Stimulated activated naive B cell treated with anti-CD40 and anti-IgM and Interleukin-4, amounts not matched to agents 10 μg/mL and 1 μg/mL and 100 μg/mL, for 72 hours (primary cell): ENCODE data around the gene DDR2.
A peak's percentile ranks its signal among the peaks of the same experiment; 100 is the strongest.

Source experiments
- ATAC-seq, 2 donors: fragments of 150-1000 bp; cut with Tn5 transposase; replicated peaks; 2 replicates each; pipeline ENCODE4 v1.10.0; 2021; ENCODE audit warnings: moderate library complexity in 1 of 2
- DNase-seq: peaks from one replicate; pipeline ENCODE4 v3.0.0; 2021
- H3K27ac Mint-ChIP-seq: one replicate; pipeline ENCODE4 v1.8.0; 2022; ENCODE audit warnings: mild to moderate bottlenecking, mixed read lengths
- H3K27me3 Mint-ChIP-seq, 2 donors: one replicate each; pipeline ENCODE4 v1.8.0; 2022; ENCODE audit warnings: mixed read lengths in 2 of 2
- H3K36me3 Mint-ChIP-seq, 2 donors: one replicate each; pipeline ENCODE4 v1.8.0; 2022; ENCODE audit warnings: mixed read lengths in 2 of 2, mild to moderate bottlenecking in 1 of 2
- H3K4me1 Mint-ChIP-seq, 2 donors: one replicate each; pipeline ENCODE4 v1.8.0; 2022; ENCODE audit warnings: mixed read lengths in 2 of 2, mild to moderate bottlenecking in 1 of 2
- H3K4me3 Mint-ChIP-seq, 2 donors: one replicate each; pipeline ENCODE4 v1.8.0; 2022; ENCODE audit warnings: mild to moderate bottlenecking in 2 of 2, mixed read lengths in 2 of 2, moderate library complexity in 1 of 2
- H3K9me3 Mint-ChIP-seq, 2 donors: one replicate each; pipeline ENCODE4 v1.8.0; 2022; ENCODE audit warnings: mixed read lengths in 2 of 2, mild to moderate bottlenecking in 1 of 2

Gene DDR2

GRCh38 chr1:162617513-162617912 lies 14.8 kb upstream of the DDR2 start:
- ATAC-seq, result no peak
- peaks cover 7 to 12% of the 10 kb centered on the region in 2 donors for H3K9me3 Mint-ChIP-seq

GRCh38 chr1:162619076-162619475 lies 13.2 kb upstream of the DDR2 start:
- H3K27ac Mint-ChIP-seq, result no peak overlapping the region
- no peaks in the 10 kb centered on the region for H3K4me1 Mint-ChIP-seq
- H3K4me3 Mint-ChIP-seq, result no peak overlapping the region
- DNase-seq (no peak), ATAC-seq (no peak)
- peaks cover 15 to 16% of the 10 kb centered on the region in 2 donors for H3K27me3 Mint-ChIP-seq
- peaks cover 7 to 12% of the 10 kb centered on the region in 2 donors for H3K9me3 Mint-ChIP-seq
- H3K36me3 Mint-ChIP-seq, result peaks cover 11 to 19% of the 10 kb centered on the region in 2 donors

More at GRCh38 chr1:162617513-162617912, 14.8 kb upstream of the DDR2 start:
- H3K36me3 Mint-ChIP-seq, result peaks cover 11 to 16% of the 10 kb centered on the region in 2 donors
- peaks cover 0 to 7% of the 10 kb centered on the region in 2 donors for H3K4me1 Mint-ChIP-seq
- no peak for DNase-seq
- H3K27me3 Mint-ChIP-seq, result peaks cover 3 to 4% of the 10 kb centered on the region in 2 donors
- H3K4me3 Mint-ChIP-seq, result no peak overlapping the region
- no peak overlapping the region for H3K27ac Mint-ChIP-seq

- H3K4me3 Mint-ChIP-seq, result no peak overlapping the region
- peaks cover 28 to 29% of the 10 kb centered on the region in 2 donors for H3K27me3 Mint-ChIP-seq
- ATAC-seq, result no peak
- no peak for DNase-seq
- peaks cover 14 to 19% of the 10 kb centered on the region in 2 donors for H3K36me3 Mint-ChIP-seq
- H3K4me1 Mint-ChIP-seq, result peaks cover 0 to 1% of the 10 kb centered on the region in 2 donors
- no peak overlapping the region for H3K27ac Mint-ChIP-seq
- peaks cover 4 to 10% of the 10 kb centered on the region in 2 donors for H3K9me3 Mint-ChIP-seq
These were observed 11.0 kb upstream of the DDR2 start for GRCh38 chr1:162621256-162621655.

- no peak overlapping the region for H3K27ac Mint-ChIP-seq
- H3K4me3 Mint-ChIP-seq, result no peak overlapping the region
- ATAC-seq, result no peak
- H3K4me1 Mint-ChIP-seq, result peaks cover 0 to 4% of the 10 kb centered on the region in 2 donors
- H3K9me3 Mint-ChIP-seq, result no peaks in the 10 kb centered on the region
- H3K27me3 Mint-ChIP-seq, result peaks cover 35 to 45% of the 10 kb centered on the region in 2 donors
- H3K36me3 Mint-ChIP-seq, result peaks cover 3% of the 10 kb centered on the region in 2 donors
- no peak for DNase-seq
These were observed 6.6 kb upstream of the DDR2 start for GRCh38 chr1:162625679-162626078.

GRCh38 chr1:162626094-162626493 lies 6.2 kb upstream of the DDR2 start:
- ATAC-seq, result no peak
- no peak for DNase-seq
- Mint-ChIP-seq H3K27me3 (peaks cover 39 to 45% of the 10 kb centered on the region in 2 donors), H3K27ac (no peak overlapping the region), H3K4me3 (no peak overlapping the region), H3K9me3 (no peaks in the 10 kb centered on the region), H3K36me3 (peaks cover 3% of the 10 kb centered on the region in 2 donors), H3K4me1 (peaks cover 0 to 6% of the 10 kb centered on the region in 2 donors)

- H3K4me3 Mint-ChIP-seq, result no peak overlapping the region
- no peaks in the 10 kb centered on the region for H3K9me3 Mint-ChIP-seq
- peaks cover 45 to 51% of the 10 kb centered on the region in 2 donors for H3K27me3 Mint-ChIP-seq
These were observed 5.5 kb upstream of the DDR2 start for GRCh38 chr1:162626761-162627160.

GRCh38 chr1:162627662-162628296 lies 4.5 kb upstream of the DDR2 start:
- Mint-ChIP-seq H3K4me1 (peaks cover 0 to 6% of the 10 kb centered on the region in 2 donors), H3K36me3 (peaks cover 2 to 3% of the 10 kb centered on the region in 2 donors), H3K27ac (no peak overlapping the region), H3K4me3 (no peak overlapping the region), H3K9me3 (no peaks in the 10 kb centered on the region), H3K27me3 (peaks cover 44 to 47% of the 10 kb centered on the region in 2 donors)
- DNase-seq (no peak), ATAC-seq (peak; percentile 42 to 48)

More at GRCh38 chr1:162626761-162627160, 5.5 kb upstream of the DDR2 start:
- H3K4me1 Mint-ChIP-seq, result peaks cover 0 to 6% of the 10 kb centered on the region in 2 donors
- ATAC-seq (no peak), DNase-seq (no peak)
- H3K36me3 Mint-ChIP-seq, result peaks cover 3% of the 10 kb centered on the region in 2 donors
- no peak overlapping the region for H3K27ac Mint-ChIP-seq

GRCh38 chr1:162629077-162629627 lies 3.1 kb upstream of the DDR2 start:
- H3K4me1 Mint-ChIP-seq, result peaks cover 0 to 6% of the 10 kb centered on the region in 2 donors
- no peak overlapping the region for H3K4me3 Mint-ChIP-seq
- H3K27ac Mint-ChIP-seq, result no peak overlapping the region
- DNase-seq (no peak), ATAC-seq (no peak)
- no peaks in the 10 kb centered on the region for H3K9me3 Mint-ChIP-seq
- peaks cover 30 to 39% of the 10 kb centered on the region in 2 donors for H3K27me3 Mint-ChIP-seq
- peaks cover 0 to 3% of the 10 kb centered on the region in 2 donors for H3K36me3 Mint-ChIP-seq

GRCh38 chr1:162629651-162630050 lies 2.6 kb upstream of the DDR2 start:
- ATAC-seq (no peak), DNase-seq (no peak)
- no peak overlapping the region for H3K27ac Mint-ChIP-seq
- peaks cover 25 to 34% of the 10 kb centered on the region in 2 donors for H3K27me3 Mint-ChIP-seq
- H3K9me3 Mint-ChIP-seq, result no peaks in the 10 kb centered on the region
- no peak overlapping the region for H3K4me3 Mint-ChIP-seq
- peaks cover 0 to 6% of the 10 kb centered on the region in 2 donors for H3K4me1 Mint-ChIP-seq
- H3K36me3 Mint-ChIP-seq, result no peaks in the 10 kb centered on the region

GRCh38 chr1:162631546-162632191 lies 595 bp upstream of the DDR2 start:
- no peaks in the 10 kb centered on the region for H3K9me3 Mint-ChIP-seq
- H3K4me1 Mint-ChIP-seq, result peaks cover 0 to 5% of the 10 kb centered on the region in 2 donors
- ATAC-seq, result no peak
- peaks cover 18 to 28% of the 10 kb centered on the region in 2 donors for H3K27me3 Mint-ChIP-seq
- H3K36me3 Mint-ChIP-seq, result no peaks in the 10 kb centered on the region
- no peak overlapping the region for H3K4me3 Mint-ChIP-seq
- no peak for DNase-seq
- H3K27ac Mint-ChIP-seq, result no peak overlapping the region

GRCh38 chr1:162632698-162633080 lies 425 bp downstream of the DDR2 start:
- no peak for DNase-seq
- peaks cover 11 to 21% of the 10 kb centered on the region in 2 donors for H3K27me3 Mint-ChIP-seq
- H3K4me1 Mint-ChIP-seq, result peaks cover 0 to 2% of the 10 kb centered on the region in 2 donors
- ATAC-seq, result no peak
- no peaks in the 10 kb centered on the region for H3K9me3 Mint-ChIP-seq
- no peak overlapping the region for H3K27ac Mint-ChIP-seq
- H3K4me3 Mint-ChIP-seq, result no peak overlapping the region
- H3K36me3 Mint-ChIP-seq, result no peaks in the 10 kb centered on the region

- Mint-ChIP-seq H3K27me3 (peaks cover 11 to 20% of the 10 kb centered on the region in 2 donors), H3K36me3 (no peaks in the 10 kb centered on the region), H3K4me1 (peaks cover 0 to 2% of the 10 kb centered on the region in 2 donors), H3K9me3 (no peaks in the 10 kb centered on the region), H3K4me3 (no peak overlapping the region), H3K27ac (no peak overlapping the region)
- no peak for DNase-seq
- ATAC-seq, result no peak
These were observed 958 bp downstream of the DDR2 start for GRCh38 chr1:162633081-162633762.

- H3K9me3 Mint-ChIP-seq, result no peaks in the 10 kb centered on the region
- peaks cover 11 to 18% of the 10 kb centered on the region in 2 donors for H3K27me3 Mint-ChIP-seq
- peaks cover 0 to 3% of the 10 kb centered on the region in 2 donors for H3K4me1 Mint-ChIP-seq
- no peak overlapping the region for H3K4me3 Mint-ChIP-seq
- ATAC-seq, result no peak
- H3K36me3 Mint-ChIP-seq, result no peaks in the 10 kb centered on the region
- DNase-seq, result no peak
- H3K27ac Mint-ChIP-seq, result no peak overlapping the region
These were observed 3.2 kb downstream of the DDR2 start for GRCh38 chr1:162635418-162635817.

- H3K9me3 Mint-ChIP-seq, result no peaks in the 10 kb centered on the region
- H3K36me3 Mint-ChIP-seq, result no peaks in the 10 kb centered on the region
- H3K4me3 Mint-ChIP-seq, result no peak overlapping the region
- DNase-seq (no peak), ATAC-seq (peak; percentile 23 to 76)
- no peak overlapping the region for H3K27ac Mint-ChIP-seq
- H3K4me1 Mint-ChIP-seq, result peaks cover 0 to 1% of the 10 kb centered on the region in 2 donors
- peaks cover 8 to 13% of the 10 kb centered on the region in 2 donors for H3K27me3 Mint-ChIP-seq
These were observed 7.5 kb downstream of the DDR2 start for GRCh38 chr1:162639718-162640117.
